ENCODE data around the gene ATP2B3.

- TF ChIP-seq POLR2AphosphoS5 (IDR thresholded peaks at IDR 0.05) (no peak), CTCF (IDR thresholded peaks at IDR 0.05) (no peak), POLR2A (IDR thresholded peaks at IDR 0.05) (no peak)
These were observed 22.1 kb upstream of the ATP2B3 start for GRCh38 chrX:153495362-153495751.
